Thyroid gland (tissue), 4 donors: ENCODE results near the gene RAI14.

Experiments used
- POLR2A ChIP-seq, 2 donors: fragments of 450-650 bp; IDR thresholded peaks; one replicate each; pipeline ENCODE4 v1.6.1; 2017; ENCODE audit warnings: antibody characterized with exemption in 2 of 2, mild to moderate bottlenecking in 2 of 2, moderate library complexity in 1 of 2
- TF ChIP-seq, protein P1 (sequence below), 6 experiments: fragments of 200-600 bp in 3 of 6; fragments of 450-650 bp in 3 of 6; sonication (generic) in 3 of 6; IDR thresholded peaks; one replicate each; pipeline ENCODE4 v1.5.1; 2016 to 2019; ENCODE audit warnings: antibody characterized with exemption in 6 of 6, mild to moderate bottlenecking in 2 of 6, inconsistent platforms in 1 of 6, moderate library complexity in 1 of 6

DNA sequence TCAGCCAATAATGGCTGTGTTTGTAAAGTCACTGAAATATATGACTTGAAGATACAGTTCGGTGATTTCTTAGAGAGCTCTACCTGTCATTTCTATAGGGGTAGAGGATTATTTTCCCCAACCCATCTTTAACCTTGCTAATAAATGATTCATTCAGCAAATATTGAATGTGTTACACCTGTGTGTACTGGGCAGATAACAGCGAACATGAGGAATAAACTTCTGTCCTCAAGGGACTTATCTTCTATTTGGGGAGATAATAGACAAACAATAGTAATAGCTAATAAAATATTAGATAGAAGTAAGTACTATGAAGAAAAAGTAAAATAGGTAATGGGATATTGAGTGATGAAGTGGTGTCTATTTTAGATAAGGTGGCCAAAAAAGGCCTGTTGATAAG, 192.1 kb downstream of the RAI14 start:
- TF ChIP-seq, protein P1, sequence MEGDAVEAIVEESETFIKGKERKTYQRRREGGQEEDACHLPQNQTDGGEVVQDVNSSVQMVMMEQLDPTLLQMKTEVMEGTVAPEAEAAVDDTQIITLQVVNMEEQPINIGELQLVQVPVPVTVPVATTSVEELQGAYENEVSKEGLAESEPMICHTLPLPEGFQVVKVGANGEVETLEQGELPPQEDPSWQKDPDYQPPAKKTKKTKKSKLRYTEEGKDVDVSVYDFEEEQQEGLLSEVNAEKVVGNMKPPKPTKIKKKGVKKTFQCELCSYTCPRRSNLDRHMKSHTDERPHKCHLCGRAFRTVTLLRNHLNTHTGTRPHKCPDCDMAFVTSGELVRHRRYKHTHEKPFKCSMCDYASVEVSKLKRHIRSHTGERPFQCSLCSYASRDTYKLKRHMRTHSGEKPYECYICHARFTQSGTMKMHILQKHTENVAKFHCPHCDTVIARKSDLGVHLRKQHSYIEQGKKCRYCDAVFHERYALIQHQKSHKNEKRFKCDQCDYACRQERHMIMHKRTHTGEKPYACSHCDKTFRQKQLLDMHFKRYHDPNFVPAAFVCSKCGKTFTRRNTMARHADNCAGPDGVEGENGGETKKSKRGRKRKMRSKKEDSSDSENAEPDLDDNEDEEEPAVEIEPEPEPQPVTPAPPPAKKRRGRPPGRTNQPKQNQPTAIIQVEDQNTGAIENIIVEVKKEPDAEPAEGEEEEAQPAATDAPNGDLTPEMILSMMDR (IDR thresholded peaks at IDR 0.05), result no peak
- no peak for TF ChIP-seq POLR2A (IDR thresholded peaks at IDR 0.05)
